NCI-H1694 treated with DMSO at 0.1 percent for 48 hours (cell line): ENCODE measurements around the gene PIP5K1B.
"Not testable (repeated sequence)": the region's sequence is repeated elsewhere in the genome, so short reads cannot be mapped to it uniquely, and the experiment has no call there.

Source experiments
- DNase-seq: peaks from one replicate; lab custom pipeline; 2025; lab: John Stamatoyannopoulos, UW

PIP5K1B gene

GRCh38 chr9:68986949-68987348 lies 281.9 kb downstream of the PIP5K1B start:
- not testable (repeated sequence) for DNase-seq

- DNase-seq, result no peak
Observed at GRCh38 chr9:68991457-68991856, 286.4 kb downstream of the PIP5K1B start.

- no peak for DNase-seq
Observed at GRCh38 chr9:68995776-68996175, 290.7 kb downstream of the PIP5K1B start.

GRCh38 chr9:68996462-68996861 lies 291.4 kb downstream of the PIP5K1B start:
- no peak for DNase-seq

DNA sequence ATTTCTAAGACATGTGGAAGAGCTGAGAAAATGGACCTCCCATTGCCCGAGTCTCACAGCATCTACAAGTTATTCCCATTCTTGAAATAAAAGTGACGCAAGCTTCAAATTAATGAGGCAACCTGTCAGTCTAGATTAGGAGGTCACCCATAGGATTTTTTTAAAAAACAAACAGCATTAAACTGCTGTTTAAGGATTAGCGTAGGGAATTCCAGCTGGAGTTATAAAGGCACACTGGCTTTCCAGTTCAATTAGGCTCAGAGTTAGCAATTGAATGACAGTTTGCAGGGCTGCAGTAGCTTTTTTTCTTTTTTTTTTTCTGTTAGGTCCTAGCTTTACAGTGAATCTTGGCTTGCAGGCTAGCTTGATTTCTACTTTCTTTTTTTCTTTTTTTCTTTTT lies 292.6 kb downstream of the PIP5K1B start:
- no peak for DNase-seq

DNA sequence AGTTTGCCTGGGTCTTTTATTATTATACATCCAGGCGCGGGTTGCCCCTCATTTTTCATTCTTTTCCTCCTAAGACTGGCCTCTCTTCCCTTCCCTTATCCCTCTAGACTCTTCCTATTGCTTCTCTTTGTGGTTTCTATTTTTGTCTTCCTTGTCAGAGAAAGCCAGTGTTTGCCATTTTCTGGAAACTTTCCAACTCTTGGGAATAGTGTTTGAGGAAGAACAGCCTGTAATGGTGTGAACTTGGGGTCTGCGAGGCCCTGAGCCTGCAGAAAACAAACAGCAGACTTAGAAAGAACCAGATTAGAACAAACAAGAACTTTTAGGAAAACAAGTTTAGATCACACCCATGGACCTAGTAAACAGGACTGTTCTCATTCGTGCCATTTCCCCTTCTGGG lies 293.3 kb downstream of the PIP5K1B start:
- DNase-seq, result no peak

- DNase-seq, result no peak
Observed at GRCh38 chr9:68998812-68999211, 293.8 kb downstream of the PIP5K1B start.

GRCh38 chr9:68999393-69000105 lies 294.5 kb downstream of the PIP5K1B start:
- peak; percentile 39 for DNase-seq

GRCh38 chr9:69001921-69002320 lies 296.9 kb downstream of the PIP5K1B start:
- DNase-seq, result no peak

GRCh38 chr9:69003051-69003450 lies 298.0 kb downstream of the PIP5K1B start:
- DNase-seq, result no peak

DNA sequence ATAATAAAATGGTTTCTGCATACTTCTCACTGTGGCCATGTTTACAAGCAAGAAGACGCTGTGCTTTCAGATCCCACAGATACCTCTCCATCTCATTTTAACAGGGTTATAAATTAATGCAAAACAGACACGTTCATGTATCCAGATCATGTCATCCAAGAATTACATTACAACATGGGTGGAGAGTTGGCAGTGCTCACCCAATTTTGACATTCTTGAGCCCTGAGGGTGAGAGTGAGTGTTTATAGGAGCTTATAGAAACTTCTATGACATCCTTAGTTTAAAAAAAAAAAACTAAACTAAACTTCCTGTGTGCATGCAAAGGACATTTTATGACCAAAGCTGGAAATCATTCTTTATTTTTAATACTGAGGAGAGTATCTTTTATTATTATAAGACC lies 299.8 kb downstream of the PIP5K1B start:
- DNase-seq, result no peak

GRCh38 chr9:69009708-69010107 lies 304.7 kb downstream of the PIP5K1B start:
- no peak for DNase-seq

DNA sequence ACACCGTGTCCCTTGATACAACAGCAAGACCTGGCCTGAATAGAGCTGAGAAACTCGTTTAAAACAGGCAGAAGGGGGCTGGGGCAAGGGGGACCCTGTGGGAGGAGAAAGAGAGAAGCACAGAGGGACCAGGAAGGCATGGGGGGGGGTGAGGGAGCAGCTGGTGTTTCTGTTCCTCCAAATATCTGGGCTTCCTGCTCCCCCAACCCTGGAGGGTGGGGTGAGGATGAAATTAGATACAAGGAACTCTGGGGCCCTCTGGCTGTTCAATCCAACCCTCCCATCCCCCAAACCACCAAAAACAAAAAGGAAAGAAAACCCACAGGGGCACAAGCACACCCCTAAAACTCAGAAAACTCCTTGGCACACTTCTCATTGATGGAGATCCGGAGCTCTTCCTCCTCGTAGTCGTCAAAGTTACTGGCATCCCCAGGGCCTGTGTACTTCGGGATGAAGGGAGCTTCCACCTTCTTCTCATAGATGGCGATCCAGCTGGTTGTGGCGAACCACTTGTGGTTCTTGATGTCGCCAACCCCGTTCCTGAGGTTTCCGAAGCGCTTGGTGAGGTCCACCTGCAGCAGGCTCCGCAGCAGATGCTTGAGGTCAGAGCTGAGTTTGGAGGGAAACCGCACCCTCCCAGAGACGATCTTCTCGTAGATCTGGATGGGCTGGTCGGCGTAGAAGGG lies 307.8 kb downstream of the PIP5K1B start:
- no peak for DNase-seq

- no peak for DNase-seq
Observed at GRCh38 chr9:69013382-69013727, 308.3 kb downstream of the PIP5K1B start.

- DNase-seq, result no peak
Observed at GRCh38 chr9:69014013-69014412, 309.0 kb downstream of the PIP5K1B start, which contains the start of gene PRKACG. Gene PRKACG, minus strand, starts transcription at chr9:69014113. Its CDS starts 21 bp downstream, at chr9:69014092.

DNA sequence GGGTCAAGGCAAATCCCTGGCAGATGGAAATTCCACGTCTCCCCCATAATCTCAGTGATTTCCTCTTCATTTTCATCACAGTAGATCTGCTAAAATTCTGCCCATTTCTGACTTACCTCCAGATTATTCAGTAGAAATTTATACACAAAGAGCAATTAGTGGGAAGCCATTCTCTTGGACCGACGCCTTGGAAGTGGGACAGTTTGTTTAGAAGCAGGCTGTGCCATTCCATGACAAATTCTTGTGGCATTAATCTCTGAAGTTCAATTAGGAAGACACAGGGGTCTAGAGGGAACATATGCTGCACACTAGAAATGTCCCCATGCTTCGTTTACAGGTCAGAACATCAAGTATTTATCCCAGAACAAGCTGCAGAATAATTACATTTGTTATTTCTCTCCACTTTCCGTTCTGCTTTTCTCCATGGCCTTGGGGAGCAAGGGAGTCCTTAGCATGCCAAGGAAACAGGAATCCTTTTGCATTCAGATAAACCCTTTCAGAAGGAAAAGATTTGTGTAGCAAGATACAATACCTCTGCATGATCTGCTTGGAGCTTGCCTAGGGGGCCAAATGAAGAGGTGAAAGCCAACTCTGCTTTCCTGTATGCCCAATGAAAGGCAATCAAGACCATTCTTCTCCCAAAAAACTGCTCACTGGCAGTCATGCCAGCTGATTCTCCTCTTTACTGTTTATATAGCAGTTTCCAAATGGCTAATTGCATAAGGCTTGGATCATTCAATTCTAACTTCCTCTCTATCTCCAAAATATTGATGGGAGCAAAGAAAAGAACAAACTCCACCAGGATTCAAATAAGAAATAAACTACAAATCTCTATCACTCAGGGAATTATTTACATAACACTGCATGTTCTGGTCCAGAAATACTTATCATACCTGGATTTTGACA lies 311.4 kb downstream of the PIP5K1B start:
- DNase-seq, result no peak

DNA sequence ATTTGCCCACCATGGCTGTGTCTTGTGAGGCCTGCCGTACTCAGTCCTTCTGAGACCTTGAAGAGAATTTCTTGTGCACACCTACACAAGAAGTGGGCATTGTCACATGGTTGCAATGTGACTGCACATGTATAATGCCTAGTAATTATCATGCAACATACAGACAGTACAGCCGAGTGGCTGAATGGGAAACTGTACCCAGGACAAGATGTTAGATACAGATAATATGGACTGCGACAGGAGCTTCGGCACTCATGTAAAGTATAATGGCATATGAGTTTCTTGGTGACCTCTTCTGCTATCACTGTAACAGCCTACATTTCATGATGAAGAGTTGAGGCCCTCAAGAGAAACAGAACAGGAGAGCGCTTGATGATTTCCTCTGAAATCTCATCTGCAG lies 313.7 kb downstream of the PIP5K1B start:
- no peak for DNase-seq

- no peak for DNase-seq
Observed at GRCh38 chr9:69019808-69020207, 314.8 kb downstream of the PIP5K1B start.

- no peak for DNase-seq
Observed at GRCh38 chr9:69020301-69021145, 315.5 kb downstream of the PIP5K1B start.

GRCh38 chr9:69023650-69024049 lies 318.6 kb downstream of the PIP5K1B start:
- DNase-seq, result no peak

- peak; percentile 42 for DNase-seq
Observed at GRCh38 chr9:69027355-69028097, 322.5 kb downstream of the PIP5K1B start.
